ENCODE data around the gene SUPT20HL1. TPM values are rescaled to one million over a fixed set of nuclear protein-coding genes. Genes with fewer than 3 reads are reported as not detected.

Gene SUPT20HL1
- total and polyA plus RNA-seq, 12 donors = 0.13 TPM; not detected in 11

DNA sequence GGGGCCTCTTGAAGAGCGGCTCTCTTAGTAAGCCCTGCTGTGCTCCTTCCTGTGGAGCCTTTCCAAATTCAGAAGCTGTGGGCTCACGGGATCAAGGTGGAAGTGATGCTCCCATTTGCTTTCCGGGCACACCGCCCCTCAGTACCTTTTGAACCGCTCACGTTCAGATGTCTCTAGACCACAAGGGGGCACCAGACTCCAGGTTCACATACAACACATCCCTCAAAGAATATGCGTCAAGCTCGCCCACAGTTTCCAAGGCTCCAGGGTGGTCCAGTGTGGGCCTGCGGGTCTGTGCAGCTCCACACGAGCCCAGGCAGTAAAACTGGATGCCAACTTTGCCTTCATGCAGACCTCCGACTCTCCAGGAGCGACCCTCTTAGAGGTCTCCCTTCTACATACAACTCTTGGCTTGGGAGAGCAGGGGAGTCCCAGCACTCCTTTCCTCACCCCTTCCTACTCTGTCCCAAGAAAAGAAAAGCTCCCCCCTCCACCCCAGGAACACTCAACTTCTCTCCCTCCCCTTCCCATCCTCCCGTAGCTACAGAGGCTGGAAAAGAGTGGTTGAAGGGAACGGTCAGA is 11.0 kb downstream of the SUPT20HL1 start:
- WGBS, 2 donors = 12 to 15% methylated on average over 12 to 14 of the region's 14 CpGs
- H3K27ac ChIP-seq = no peak overlapping the region
- H3K27me3 ChIP-seq = peaks cover 0 to 48% (median 0%) of the 10 kb centered on the region in 7 donors
- DNase-seq = peak in 1 of 2 donors; percentile 47
- TF ChIP-seq, protein P1, sequence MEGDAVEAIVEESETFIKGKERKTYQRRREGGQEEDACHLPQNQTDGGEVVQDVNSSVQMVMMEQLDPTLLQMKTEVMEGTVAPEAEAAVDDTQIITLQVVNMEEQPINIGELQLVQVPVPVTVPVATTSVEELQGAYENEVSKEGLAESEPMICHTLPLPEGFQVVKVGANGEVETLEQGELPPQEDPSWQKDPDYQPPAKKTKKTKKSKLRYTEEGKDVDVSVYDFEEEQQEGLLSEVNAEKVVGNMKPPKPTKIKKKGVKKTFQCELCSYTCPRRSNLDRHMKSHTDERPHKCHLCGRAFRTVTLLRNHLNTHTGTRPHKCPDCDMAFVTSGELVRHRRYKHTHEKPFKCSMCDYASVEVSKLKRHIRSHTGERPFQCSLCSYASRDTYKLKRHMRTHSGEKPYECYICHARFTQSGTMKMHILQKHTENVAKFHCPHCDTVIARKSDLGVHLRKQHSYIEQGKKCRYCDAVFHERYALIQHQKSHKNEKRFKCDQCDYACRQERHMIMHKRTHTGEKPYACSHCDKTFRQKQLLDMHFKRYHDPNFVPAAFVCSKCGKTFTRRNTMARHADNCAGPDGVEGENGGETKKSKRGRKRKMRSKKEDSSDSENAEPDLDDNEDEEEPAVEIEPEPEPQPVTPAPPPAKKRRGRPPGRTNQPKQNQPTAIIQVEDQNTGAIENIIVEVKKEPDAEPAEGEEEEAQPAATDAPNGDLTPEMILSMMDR (IDR thresholded peaks at IDR 0.05) = peak; percentile 24 to 74 (median 58)
- H3K4me1 ChIP-seq = no peaks in the 10 kb centered on the region
- no peaks in the 10 kb centered on the region for H3K9me3 ChIP-seq
- H3K36me3 ChIP-seq = no peaks in the 10 kb centered on the region
- peak; percentile 47 to 81 (median 62) for ATAC-seq
- intact Hi-C loops (cut with DNase I) = loop anchor here in 1 of 10 donors (5.0 kb wide), 1 partner anchor 109 kb away; no protein-coding TSS in a partner anchor
- H3K4me3 ChIP-seq = no peak overlapping the region

DNA sequence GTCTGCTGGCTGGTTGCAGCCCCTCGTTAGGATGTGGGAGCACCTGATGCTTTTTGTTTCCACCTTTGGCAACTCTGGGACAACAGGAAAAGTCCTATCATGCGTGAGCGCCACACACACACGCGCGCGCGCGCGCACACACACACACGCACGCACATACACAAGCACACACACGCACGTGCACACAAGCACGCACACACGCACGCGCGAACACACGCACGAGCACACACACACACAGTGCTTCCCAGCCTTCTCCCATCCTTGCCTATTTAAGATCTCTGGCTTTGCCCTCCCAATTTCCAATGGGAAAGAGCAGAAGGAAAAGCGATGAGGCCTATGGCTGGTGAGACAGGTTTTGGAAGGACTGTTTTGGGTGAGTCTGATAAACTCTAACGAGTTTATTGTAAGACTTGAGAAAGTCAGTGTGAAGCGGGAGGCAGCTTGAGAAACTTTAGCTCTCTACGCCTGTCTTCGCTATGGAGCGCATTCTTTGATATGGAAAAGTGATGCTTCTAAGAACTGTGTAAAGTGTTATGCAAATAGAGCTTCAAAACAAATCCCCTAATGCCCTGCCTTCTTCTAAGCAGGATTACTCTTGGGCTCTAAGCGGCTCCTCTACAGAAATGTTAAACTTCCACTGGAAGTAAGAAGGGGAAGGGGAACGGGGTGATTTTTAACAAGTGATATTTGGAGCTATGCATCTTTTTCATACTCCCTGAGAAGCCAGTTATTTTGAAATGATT is 11.8 kb downstream of the SUPT20HL1 start:
- 63 to 67% methylated on average over 26 to 29 of the region's 29 CpGs for WGBS, 2 donors

DNA sequence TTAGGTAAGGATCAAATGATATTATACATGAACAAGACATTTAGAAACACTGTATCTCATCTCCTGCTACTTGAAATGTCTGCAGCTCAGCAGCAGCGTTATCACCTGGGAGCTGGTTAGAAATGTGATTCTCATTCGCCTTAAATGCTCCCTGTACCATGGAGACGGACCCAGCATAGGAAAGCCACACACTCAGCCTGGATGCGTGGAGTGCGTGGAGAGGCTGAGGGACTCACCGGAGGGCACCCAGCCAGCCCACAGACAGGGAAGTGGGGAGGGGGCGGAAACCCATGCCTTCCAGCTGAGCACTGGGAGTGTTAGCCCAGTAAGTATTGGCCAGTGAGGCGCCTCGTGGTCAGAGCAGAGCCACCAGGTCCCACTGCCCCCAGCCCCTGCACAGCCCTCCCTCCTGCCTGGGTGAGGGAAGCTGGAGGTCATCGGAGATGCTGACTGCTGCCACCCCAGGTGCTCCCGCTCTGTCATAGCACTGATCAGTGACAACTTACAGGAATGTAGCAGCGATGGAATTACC is 15.2 kb downstream of the SUPT20HL1 start:
- Histone ChIP-seq H3K4me1 (no peaks in the 10 kb centered on the region), H3K9me3 (no peaks in the 10 kb centered on the region), H3K27ac (no peak overlapping the region), H3K36me3 (no peaks in the 10 kb centered on the region), H3K27me3 (peaks cover 0 to 58% (median 0%) of the 10 kb centered on the region in 7 donors), H3K4me3 (no peak overlapping the region)
- 43 to 59% methylated on average over 12 of the region's 12 CpGs for WGBS, 2 donors
- TF ChIP-seq, protein P1 (IDR thresholded peaks at IDR 0.05) = no peak
- intact Hi-C loops (cut with DNase I) = no loop called here
- no peak for DNase-seq
- ATAC-seq = no peak

More for the DNA sequence above, 11.8 kb downstream of the SUPT20HL1 start:
- Histone ChIP-seq H3K9me3 (no peaks in the 10 kb centered on the region), H3K27ac (no peak overlapping the region), H3K4me1 (no peaks in the 10 kb centered on the region), H3K36me3 (no peaks in the 10 kb centered on the region), H3K4me3 (no peak overlapping the region), H3K27me3 (peaks cover 0 to 52% (median 0%) of the 10 kb centered on the region in 7 donors)
- TF ChIP-seq, protein P1 (IDR thresholded peaks at IDR 0.05) = no peak
- no peak for ATAC-seq
- no peak for DNase-seq
- intact Hi-C loops (cut with DNase I) = loop anchor here in 1 of 10 donors (5.0 kb wide), 1 partner anchor 110 kb away; no protein-coding TSS in a partner anchor

DNA sequence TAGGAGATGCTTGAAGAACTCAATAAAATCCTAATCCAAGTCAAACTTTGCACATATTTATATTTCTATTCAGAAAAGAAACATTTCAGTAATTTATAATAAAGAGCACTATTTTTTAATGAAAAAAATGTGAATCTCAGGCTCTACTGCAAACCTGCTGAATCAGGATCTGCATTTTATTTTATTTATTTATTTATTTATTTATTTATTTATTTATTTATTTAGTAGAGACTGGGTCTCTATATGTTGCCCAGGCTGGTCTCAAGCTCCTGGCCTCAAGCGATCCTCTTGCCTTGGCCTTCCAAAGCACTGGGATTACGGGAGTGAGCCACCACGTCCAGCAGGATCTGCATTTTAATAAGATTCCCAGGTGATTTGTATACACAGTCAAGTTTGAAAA is 16.0 kb downstream of the SUPT20HL1 start:
- H3K27ac ChIP-seq = no peak overlapping the region
- DNase-seq = no peak
- H3K4me3 ChIP-seq = no peak overlapping the region
- no peaks in the 10 kb centered on the region for H3K9me3 ChIP-seq
- TF ChIP-seq, protein P1 (IDR thresholded peaks at IDR 0.05) = no peak
- H3K27me3 ChIP-seq = peaks cover 0 to 51% (median 0%) of the 10 kb centered on the region in 7 donors
- intact Hi-C loops (cut with DNase I) = no loop called here
- H3K4me1 ChIP-seq = no peaks in the 10 kb centered on the region
- H3K36me3 ChIP-seq = no peaks in the 10 kb centered on the region
- 91 to 97% methylated on average over 3 of the region's 3 CpGs for WGBS, 2 donors
- ATAC-seq = no peak
